ENCODE measurements around the gene SLC24A3. TPM values are rescaled to one million over a fixed set of nuclear protein-coding genes. Genes with fewer than 3 reads are reported as not detected.

The SLC24A3 gene
- total RNA-seq, 3 donors from 2014 or later: 4.3 to 34.9 (median 5.7) TPM

GRCh38 chr20:19289451-19289850 is 77.0 kb downstream of the SLC24A3 start:
- Histone ChIP-seq H3K36me3 (ENCODE audit: low read depth) (no peaks in the 10 kb centered on the region), H3K4me1 (ENCODE audit: low read depth) (no peaks in the 10 kb centered on the region), H3K9me3 (no peaks in the 10 kb centered on the region), H3K4me3 (no peak overlapping the region)
- ATAC-seq (no peak), DNase-seq (no peak)
- no peak for TF ChIP-seq CTCF (IDR thresholded peaks at IDR 0.05)
- intact Hi-C loops (cut with DNase I, micrococcal nuclease): no loop called here

GRCh38 chr20:19291024-19291817 is 78.8 kb downstream of the SLC24A3 start:
- H3K4me3 ChIP-seq: no peak overlapping the region
- no peak for ATAC-seq
- H3K9me3 ChIP-seq: no peaks in the 10 kb centered on the region
- no peaks in the 10 kb centered on the region for H3K36me3 ChIP-seq (ENCODE audit: low read depth)
- no peaks in the 10 kb centered on the region for H3K4me1 ChIP-seq (ENCODE audit: low read depth)
- intact Hi-C loops (cut with DNase I, micrococcal nuclease): no loop called here
- no peak for TF ChIP-seq CTCF (IDR thresholded peaks at IDR 0.05)
- no peak for DNase-seq

GRCh38 chr20:19291818-19292132 is 79.3 kb downstream of the SLC24A3 start:
- Histone ChIP-seq H3K4me1 (ENCODE audit: low read depth) (no peaks in the 10 kb centered on the region), H3K9me3 (no peaks in the 10 kb centered on the region), H3K36me3 (ENCODE audit: low read depth) (no peaks in the 10 kb centered on the region), H3K4me3 (no peak overlapping the region)
- no peak for DNase-seq
- intact Hi-C loops (cut with DNase I, micrococcal nuclease): no loop called here
- ATAC-seq: no peak
- TF ChIP-seq CTCF (IDR thresholded peaks at IDR 0.05): no peak

GRCh38 chr20:19292254-19292653 is 79.8 kb downstream of the SLC24A3 start:
- ATAC-seq (no peak), DNase-seq (no peak)
- Histone ChIP-seq H3K4me1 (ENCODE audit: low read depth) (no peaks in the 10 kb centered on the region), H3K36me3 (ENCODE audit: low read depth) (no peaks in the 10 kb centered on the region), H3K4me3 (no peak overlapping the region), H3K9me3 (no peaks in the 10 kb centered on the region)
- TF ChIP-seq CTCF (IDR thresholded peaks at IDR 0.05): no peak
- intact Hi-C loops (cut with DNase I, micrococcal nuclease): no loop called here

GRCh38 chr20:19295076-19295475 is 82.6 kb downstream of the SLC24A3 start:
- H3K4me3 ChIP-seq: no peak overlapping the region
- no peak for TF ChIP-seq CTCF (IDR thresholded peaks at IDR 0.05)
- no peaks in the 10 kb centered on the region for H3K36me3 ChIP-seq (ENCODE audit: low read depth)
- H3K9me3 ChIP-seq: no peaks in the 10 kb centered on the region
- H3K4me1 ChIP-seq (ENCODE audit: low read depth): no peaks in the 10 kb centered on the region
- intact Hi-C loops (cut with DNase I, micrococcal nuclease): no loop called here
- ATAC-seq (no peak), DNase-seq (no peak)

DNA sequence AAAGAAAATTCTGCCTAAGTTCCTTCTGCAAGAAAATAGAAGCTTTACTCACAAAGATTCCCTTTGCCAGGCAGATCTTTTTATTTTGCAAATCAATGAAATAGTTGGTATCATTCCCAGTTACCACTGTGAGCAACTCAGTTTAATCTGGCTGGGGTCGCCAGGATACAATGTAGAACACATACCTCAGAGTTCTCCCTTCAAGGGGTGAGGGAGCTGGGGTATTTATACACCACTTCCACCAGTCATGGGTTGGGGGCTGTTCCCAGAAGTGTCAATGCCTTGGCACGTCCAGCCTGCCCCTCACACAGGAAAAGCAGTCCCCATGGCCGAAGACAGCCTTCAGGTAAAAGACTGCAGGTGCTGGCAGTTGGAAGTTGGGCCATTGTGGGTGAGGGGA is 86.2 kb downstream of the SLC24A3 start:
- TF ChIP-seq CTCF (IDR thresholded peaks at IDR 0.05): no peak
- intact Hi-C loops (cut with DNase I, micrococcal nuclease): no loop called here
- Histone ChIP-seq H3K36me3 (ENCODE audit: low read depth) (no peaks in the 10 kb centered on the region), H3K4me1 (ENCODE audit: low read depth) (no peaks in the 10 kb centered on the region), H3K4me3 (no peak overlapping the region), H3K9me3 (no peaks in the 10 kb centered on the region)
- ATAC-seq (no peak), DNase-seq (no peak)
